ENCODE data around the gene PCED1A.
"Not testable (repeated sequence)": the region's sequence is repeated elsewhere in the genome, so short reads cannot be mapped to it uniquely, and the experiment has no call there.

The PCED1A gene

DNA sequence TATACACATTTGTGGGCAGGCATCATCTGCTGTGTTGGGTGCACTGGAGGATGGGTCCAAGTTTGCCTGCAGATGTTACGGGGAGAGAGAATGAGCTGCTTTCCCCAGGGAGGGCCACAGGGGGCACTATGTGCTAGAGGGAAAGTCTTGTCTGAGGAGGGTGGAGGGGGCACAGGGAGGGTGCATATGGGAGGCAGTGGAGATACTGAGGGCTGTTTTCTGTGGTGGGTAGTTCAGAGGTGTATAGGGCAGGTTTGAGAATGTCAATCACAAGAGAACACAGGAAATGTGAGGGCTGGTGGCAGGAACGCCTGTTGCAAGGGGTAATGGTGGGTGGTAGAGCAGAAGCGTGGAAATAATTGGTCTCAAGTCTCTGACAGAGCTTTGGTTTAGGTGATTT lies 25.2 kb upstream of the PCED1A start:
- DNase-seq (ENCODE audit: low read depth in 2 of 2): peak in 1 of 2 donors; percentile 65

DNA sequence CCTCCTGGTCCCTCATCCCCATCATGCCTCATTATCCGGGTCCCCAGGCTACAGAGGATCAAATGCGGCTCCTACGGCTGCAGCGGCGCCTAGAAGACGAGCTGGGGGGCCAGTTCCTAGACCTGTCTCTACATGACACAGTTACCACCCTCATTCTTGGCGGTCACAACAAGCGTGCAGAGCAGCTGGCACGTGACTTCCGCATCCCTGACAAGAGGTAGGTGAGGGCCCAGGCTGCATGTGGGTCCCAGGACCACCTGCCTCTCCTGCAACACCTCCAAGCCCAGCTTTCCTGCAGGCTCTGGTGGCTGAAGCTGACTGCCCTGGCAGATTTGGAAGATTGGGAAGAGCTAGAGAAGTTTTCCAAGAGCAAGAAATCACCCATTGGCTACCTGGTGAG lies 24.6 kb upstream of the PCED1A start:
- DNase-seq (ENCODE audit: low read depth in 2 of 2): no peak

DNA sequence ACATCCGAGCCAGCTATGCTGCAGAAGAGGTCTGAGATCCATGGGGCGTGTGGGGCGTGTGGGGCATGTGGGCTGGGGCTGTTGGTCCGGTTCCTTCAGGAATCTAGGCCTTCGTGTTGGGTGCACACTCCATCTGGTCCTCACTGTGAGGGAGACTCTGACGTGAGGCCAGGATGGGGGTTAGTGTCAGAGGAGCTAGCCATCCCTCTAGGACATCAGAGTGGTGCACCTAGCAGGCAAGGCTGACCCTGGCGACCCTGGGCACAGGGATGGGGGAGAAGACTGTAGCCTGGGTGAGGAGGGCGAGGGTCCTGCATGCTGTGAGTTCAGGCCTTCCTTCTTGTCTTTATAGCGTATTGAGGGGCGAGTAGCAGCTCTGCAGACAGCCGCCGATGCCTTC lies 24.2 kb upstream of the PCED1A start:
- no peak for DNase-seq (ENCODE audit: low read depth in 2 of 2)

DNA sequence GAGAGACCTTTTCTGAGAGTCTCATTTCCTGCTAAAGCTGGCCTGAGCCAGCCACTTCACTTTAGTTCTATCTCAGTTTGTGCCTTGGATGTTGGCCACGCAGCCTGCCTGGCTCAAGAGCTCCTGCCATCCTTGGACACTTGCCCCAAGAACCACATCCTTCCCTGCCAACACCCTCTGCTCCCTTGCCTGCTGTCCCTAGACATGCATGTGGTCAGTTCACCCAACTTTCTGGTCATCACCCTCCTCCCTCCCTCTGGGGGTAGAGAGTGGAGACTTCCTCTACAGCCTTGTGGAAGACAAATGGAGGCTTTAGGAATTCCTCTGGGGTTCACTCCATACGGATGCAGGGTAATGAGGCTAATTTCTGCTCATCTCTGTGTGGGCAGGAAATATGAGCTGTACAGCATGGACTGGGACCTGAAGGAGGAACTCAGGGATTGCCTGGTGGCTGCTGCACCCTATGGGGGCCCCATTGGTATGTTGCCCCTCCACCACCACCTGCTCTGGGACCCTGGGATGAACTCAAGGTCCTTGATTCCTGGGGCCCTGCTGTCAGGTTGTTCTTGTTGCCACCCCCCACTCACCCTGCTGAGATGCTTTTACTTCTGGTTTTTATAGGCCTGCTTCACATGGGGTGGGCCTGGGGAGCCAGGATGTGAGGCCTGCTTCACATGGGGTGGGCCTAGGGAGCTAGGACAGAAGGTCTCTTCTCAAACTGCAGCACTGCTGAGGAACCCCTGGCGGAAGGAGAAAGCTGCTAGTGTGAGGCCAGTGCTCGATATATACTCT lies 19.1 kb upstream of the PCED1A start:
- DNase-seq (ENCODE audit: low read depth in 2 of 2): no peak

DNA sequence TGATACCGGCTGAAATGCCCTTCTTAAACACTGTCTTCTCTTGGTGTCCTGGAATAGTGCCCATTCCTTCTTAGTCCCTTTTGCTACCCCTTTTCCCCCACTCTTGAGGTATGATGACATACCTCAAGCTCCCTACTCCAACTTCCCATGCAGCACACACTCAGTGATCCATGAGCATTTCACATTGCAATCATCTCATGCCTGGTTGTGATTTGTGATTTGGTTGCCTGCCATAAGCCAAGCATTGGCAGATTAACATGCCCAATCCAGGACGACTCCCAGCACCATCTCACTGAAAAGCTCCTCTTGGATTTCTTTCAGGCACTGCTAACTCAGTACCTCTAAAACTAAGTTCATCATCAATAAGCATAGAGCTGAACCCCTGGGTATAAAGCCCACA lies 18.1 kb upstream of the PCED1A start:
- DNase-seq (ENCODE audit: low read depth in 2 of 2): no peak

DNA sequence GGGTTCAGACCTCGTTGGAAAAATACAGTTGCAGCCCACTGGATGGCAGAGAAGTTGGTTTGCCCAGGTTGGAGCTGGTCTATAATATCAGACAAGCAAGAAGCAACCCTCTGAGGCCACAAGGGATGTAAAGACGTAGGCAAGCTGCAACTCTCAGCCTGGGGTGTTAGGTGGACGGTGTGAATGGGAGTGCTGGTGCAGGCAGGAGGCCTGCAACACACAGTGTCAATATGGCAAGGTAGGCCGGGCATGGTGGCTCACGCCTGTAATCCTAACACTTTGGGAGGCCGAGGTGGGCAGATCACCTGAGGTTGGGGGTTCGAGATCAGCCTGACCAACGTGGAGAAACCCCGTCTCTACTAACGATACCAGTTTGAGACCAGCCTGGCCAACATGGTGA lies 10.6 kb upstream of the PCED1A start:
- DNase-seq (ENCODE audit: low read depth in 2 of 2): no peak

DNA sequence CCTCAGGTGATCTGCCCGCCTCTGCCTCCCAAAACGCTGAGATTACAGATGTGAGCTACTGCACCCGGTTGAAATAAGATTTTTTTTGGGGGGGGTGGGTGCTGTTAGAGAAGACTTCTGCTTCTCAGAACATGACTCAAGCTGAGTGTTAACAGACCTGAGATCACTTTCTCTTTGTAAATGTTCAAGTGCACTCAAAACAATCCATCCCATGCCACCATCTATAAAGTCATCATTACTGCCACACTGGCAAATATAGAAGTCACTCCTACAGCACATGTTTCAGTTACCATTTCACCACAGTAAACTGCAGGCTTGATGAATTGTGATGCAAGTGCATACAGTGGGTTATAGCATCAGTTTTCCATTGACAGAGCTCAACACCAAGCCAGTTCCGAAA lies 9.1 kb upstream of the PCED1A start:
- no peak for DNase-seq (ENCODE audit: low read depth in 2 of 2)

DNA sequence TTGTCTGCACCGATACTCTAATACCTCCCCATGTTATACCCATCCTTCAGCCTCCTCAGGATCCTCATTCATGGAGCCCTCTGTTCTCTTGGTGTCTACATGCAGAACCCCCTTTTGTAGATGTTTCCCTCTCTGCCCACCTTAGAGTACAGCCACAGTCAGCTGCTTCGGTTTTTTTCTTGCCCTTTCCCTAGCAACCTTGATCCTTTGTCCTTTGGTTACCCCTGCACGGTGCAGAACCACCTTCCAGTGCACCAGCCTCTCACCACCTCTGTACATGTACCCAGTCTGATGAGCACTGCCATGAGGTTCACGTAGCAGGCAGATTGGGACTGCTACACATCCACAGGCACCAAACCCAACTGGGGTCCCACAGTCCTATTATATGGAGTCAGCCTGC lies 7.3 kb upstream of the PCED1A start:
- DNase-seq (ENCODE audit: low read depth in 2 of 2): no peak

DNA sequence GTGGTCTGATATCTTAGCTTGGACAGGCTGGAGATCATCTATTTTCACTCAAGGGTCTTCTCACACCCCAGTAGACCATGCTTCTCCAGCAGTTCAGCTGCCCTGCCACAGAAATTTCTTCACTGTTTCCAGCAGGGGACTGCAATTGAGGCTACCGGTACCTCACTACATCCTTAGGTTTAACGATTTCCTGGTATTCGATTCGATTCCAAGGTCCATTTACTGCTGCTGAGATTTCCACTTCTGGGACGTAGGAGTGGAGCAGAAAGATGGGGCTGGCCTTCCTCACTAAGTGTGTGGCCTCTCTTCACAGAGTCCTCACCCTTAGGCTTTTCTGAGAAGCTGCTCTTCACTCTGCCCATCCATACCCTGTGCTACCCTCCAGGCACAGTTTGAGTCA lies 6.2 kb upstream of the PCED1A start:
- no peak for DNase-seq (ENCODE audit: low read depth in 2 of 2)

DNA sequence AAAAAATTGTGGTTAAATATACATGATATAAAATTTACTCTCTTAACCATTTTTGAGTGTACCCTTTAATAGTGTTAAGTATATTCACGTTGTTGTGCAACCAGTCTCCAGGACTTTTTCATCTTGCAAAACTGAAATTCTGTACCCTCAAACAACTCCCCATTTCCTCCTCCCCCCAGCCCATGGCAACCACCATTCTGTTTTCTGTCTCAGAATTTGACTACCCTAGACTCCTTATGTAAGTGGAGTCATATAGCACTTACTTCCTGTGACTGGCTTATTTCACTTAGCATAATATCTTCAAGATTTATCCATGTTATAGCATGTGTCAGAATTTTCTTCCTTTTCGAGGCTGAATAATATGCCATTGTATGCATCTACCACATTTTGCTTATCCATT lies 5.2 kb upstream of the PCED1A start:
- DNase-seq (ENCODE audit: low read depth in 2 of 2): no peak

DNA sequence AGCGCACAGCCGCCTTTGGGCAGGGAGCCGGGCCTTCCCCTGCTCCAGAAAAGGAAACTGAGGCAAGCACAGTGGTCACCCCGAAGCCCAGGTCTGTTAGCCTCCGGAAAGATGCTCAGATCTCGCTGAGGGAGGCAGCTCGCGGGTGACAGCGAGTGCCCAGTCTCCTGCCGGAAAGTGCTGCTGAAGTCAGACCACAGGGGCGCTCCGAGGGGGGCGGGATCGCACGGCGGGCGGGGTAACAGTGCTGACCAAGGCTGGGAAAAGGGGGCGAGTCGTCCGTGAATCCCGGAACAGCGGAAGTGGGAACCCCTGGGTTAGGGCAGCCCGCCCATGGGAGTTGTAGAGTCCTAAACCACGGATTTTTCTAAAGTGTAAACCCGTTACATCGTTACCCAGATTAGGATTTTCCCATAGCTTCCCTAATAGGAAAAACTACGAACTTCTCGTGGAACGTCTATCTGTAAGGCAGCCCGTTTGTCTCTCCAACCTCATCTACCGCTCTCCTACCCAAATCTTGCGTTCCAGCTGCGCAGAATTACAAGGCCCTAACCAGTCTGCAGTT lies 594 bp upstream of the PCED1A start:
- DNase-seq (ENCODE audit: low read depth in 2 of 2): peak in 1 of 2 donors; percentile 39

DNA sequence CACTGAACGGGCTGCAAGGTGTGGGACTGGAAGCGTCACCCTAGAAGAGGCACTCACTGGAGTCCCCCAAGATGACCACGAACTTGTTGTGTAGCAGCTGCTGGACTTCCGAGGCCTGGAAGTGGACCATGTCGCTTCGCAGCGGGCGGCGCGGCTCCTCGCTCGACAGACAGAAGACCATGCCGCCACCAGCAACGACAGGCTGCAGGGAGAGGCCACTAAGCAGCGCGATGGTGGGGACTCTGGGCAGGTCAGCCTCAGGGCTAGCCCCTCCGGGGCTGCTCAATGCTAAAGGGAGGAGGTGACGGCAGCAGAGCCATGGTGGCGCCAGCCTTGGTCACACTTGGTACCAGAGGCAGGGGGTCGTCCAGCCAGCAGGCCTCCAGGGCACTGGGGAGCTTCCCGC lies 720 bp downstream of the PCED1A start:
- DNase-seq (ENCODE audit: low read depth in 2 of 2): no peak

DNA sequence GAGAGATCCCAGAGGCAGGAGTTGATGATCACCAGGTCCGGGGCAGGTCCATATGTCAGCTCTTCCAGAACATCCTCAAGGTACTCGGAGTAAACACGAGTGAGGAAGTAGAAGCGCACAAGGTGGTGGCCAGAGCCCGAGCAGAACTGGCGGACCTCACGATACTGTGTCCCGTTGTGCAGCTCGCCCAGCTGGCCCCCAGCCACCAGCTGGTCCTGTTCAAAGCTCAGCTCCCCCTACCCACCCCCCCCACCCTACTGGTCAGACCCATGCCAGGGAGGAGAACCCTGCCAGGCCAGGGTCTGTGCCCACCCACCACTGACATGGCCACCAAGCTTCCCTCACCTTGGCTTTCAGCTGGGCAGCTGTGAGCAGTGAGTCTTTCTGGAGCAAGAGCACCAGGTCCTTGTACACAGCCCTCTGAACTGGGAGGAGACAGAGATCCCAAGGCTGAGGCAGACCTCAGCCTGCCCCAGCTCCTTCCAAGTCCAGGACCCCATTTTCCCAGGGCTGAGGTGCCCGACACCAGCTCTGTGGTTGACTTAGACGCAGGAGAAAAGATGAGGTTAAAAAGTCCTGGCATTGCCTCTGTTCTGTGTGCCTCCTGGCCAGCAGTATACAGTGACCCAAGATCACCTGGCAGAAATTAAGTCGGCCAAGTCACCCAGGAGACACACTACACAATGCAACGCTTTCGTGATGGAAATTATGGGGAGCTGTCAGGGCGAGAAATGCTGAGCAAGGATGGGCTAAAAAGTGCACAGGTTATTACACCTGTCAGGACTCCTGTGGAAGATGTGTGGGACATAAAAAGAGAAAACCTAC lies 1.4 kb downstream of the PCED1A start:
- DNase-seq (ENCODE audit: low read depth in 2 of 2): no peak

DNA sequence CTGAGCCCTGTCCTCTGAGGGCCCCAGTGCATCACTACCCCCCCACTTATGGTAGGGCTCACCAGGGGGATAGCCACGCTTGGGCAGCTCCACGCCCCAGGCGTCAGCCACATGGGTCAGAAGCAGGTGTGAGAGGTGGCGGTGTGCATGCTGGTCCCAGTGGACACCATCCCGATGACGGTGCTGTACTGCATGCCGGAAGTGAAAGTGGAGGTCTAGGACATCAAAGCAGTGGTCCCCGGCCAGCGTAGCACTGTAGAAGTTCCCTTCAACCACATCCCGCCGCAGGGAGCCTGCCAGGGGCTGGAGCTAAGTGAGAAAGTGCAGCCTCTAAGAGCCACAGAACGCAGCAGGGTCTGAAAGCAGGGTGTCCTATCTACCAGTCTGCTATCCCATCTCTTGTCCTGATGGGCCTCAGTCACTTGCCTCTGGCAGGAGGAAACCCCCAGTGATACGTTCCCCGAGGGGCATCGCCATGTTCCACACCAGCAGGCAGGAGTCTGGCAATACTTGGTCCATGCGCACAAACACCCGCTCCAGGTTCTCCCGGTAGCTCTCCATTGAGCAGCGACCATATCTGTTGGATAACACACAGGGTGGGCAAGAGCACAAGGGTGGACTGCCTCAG lies 2.2 kb downstream of the PCED1A start:
- no peak for DNase-seq (ENCODE audit: low read depth in 2 of 2)

DNA sequence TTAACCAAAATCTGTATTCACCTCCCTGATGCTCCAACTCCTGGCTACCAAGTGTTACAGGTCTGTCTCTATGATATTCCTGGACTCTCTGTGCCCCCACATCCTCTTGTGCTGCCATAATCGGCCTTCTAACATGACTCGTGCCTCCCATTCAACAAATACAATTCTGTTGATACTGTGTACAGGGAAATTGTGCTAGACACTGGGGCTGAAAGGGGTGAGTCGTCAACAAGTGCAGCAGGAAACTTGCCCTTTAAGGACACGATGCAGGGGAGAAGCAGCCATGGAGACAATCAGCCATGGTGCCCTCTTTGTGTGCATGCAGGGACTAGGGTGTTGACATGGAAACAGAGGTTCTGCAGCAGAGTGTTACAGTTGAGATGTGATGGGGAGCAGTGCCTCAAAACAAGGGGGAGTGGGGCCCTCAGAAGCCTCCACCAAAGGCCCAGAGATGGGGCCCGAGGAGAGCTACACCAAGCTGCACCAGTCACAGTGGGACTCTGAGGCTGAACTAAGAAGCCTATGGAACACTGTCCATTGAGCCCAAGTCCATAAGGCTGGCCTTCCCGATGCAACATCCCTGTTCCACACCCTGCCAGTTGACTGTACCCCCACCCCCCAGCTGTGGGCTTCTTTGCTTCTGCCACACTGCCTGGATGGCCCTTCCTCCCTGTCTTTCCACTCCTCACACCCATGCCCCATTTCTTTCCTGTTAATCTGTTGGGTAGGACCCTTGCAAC lies 3.1 kb downstream of the PCED1A start:
- no peak for DNase-seq (ENCODE audit: low read depth in 2 of 2)

DNA sequence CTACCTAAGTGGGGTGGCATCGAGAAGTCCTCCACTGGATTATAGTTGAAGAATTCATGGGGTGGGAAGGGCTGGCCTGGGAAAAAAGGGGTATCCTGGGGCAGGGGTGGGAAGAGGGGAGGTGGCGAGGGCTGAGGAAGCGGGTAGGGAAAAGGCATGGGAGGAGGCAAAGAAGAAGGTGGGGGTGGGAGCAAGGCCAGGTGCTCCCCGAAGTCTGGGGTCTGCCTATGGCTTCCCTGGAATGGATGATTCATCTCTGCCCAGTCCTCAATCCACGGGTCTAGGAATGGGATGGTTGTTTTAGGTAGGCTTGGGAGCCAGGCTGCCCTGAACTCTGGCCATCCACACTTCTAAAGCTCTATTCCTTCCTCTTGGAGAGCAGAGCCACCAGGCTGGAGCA lies 4.4 kb downstream of the PCED1A start:
- no peak for DNase-seq (ENCODE audit: low read depth in 2 of 2)

DNA sequence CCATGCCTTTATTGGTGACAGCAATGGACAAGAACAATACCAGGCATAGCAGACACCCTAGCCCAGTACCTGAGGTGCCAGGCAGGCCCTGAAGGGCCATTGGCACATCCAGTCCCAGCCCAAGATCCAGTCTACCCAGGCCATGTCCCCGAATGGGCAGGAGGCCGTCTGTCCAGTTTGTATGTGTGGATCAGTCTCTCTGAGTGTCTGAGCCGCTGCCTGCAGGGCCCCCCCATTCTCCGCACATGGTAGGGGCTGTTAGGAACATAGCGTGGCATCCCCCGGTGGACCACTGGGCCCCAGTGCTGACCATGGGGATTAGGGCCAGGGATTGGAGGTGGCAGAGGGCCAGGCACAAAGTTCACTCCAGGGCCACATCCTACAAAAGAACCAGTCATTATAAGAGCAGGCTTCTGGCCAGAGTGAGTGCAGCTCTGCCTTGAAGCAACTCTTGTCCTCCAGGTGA lies 5.1 kb downstream of the PCED1A start:
- DNase-seq (ENCODE audit: low read depth in 2 of 2): no peak

DNA sequence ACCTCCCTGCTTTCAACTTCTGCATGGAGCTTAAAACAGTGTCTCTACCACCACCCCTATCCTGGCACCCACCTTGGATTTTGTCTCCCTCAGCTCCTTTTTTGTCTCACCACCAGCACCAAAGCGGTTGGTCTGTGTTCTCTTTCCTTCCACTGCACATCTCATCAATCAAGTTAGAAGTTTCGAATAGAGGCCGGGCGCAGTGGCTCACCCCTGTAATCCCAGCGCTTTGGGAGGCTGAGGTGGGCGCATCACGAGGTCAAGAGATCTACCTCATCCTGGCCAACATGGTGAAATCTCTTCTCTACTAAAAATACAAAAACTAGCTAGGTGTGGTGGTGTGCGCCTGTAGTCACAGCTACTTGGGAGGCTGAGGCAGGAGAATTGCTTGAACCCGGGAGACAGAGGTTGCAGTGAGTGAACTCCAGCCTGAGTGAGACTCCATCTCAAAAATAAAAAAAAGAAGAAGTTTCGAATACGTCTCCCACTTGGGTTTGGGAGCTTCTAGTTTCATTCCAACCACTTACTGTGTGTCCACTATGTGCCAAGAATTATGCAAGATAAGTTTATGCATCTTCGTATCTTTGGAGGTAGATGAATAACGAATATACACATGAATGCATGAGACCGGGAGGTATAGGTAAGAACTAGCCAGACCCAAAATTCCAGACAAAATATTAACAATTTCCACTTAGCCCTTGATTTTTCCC lies 5.9 kb downstream of the PCED1A start:
- DNase-seq (ENCODE audit: low read depth in 2 of 2): no peak

DNA sequence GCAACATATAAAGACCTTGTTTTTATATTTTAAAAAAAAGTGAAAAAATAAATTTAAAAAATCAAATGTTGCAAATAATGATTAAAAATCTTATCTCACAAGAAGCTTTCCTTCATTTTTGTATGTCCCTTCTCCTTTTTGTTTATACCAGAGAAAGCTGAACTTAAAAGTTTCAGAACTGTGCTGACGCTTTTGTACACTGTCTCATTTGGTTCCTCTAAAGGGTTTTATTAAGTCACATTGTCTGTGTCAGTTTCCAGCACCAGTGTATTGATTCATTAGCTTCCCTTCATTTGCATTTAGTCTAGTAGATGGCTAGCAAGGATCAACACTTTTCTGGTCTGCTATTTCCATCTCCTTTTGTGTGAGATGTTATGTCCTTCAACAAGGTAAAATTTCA lies 6.7 kb downstream of the PCED1A start:
- DNase-seq (ENCODE audit: low read depth in 2 of 2): no peak

DNA sequence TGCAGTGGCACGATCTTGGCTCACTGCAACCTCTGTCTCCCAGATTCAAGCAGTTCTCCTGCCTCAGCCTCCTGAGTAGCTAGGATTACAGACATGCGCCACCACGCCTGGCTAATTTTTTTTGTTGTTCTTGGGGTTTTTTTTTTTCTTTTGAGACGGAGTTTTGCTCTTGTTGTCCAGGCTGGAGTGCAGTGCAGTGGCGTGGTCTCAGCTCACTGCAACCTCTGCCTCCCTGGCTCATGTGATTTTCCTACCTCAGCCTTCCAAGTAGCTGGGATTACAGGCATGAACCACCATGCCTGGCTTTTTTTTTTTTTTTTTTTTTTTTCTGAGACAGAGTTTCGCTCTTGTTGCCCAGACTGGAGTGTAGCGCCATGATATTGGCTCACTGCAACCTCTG lies 9.2 kb downstream of the PCED1A start:
- DNase-seq (ENCODE audit: low read depth in 2 of 2): not testable (repeated sequence)

DNA sequence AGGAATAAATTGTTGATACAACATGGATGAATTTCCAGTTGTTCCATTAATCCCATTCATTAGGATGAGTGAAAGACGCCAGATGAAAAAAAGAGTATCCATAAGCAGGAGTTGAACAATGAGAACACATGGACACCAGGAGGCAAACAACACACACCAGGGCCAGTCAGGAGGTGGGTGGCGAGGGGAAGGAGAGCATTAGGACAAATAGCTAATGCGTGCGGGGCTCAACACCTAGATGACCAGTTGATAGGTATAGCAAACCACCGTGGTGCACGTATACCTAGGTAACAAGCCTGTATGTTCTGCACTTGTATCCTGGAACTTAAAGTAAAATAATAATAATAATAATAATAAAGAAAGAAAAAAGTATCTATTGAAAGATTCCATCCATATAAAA lies 11.1 kb downstream of the PCED1A start:
- DNase-seq (ENCODE audit: low read depth in 2 of 2): no peak
